Left lobe of liver (tissue), 2 donors: Measurements from ENCODE around the gene C11orf68. TPM values are rescaled to one million over a fixed set of nuclear protein-coding genes. Genes with fewer than 3 reads are reported as not detected.
A peak's percentile ranks its signal among the peaks of the same experiment; 100 is the strongest.

ENCODE experiments used
- ATAC-seq: fragments of 200-7000 bp; cut with Tn5 transposase; one replicate; pipeline ENCODE4 v1.9.1; 2020; ENCODE audit warnings: mild to moderate bottlenecking, moderate library complexity
- DNase-seq: peaks from one replicate; pipeline ENCODE4 v3.0.0-alpha.2; 2020; ENCODE audit warnings: low spot score
- total RNA-seq: library from RNA; stranded (reverse); gene quantifications from one replicate; pipeline ENCODE4 v1.2.1, GENCODE V29; 2021
- donor health status: DM: no; HTN: no; CAD: no; lungs with moderate emphysema.
- donor health status: DM: no; HTN: yes; CAD: no.

Gene C11orf68
- total RNA-seq, 1 donor from 2014 or later: 13.6 TPM

- DNase-seq (no peak), ATAC-seq (no peak)
Observed at GRCh38 chr11:65916391-65916790, 2.5 kb downstream of the C11orf68 start.

GRCh38 chr11:65915821-65916251 is 3.0 kb downstream of the C11orf68 start:
- ATAC-seq (no peak), DNase-seq (no peak)

GRCh38 chr11:65915101-65915820 is 3.6 kb downstream of the C11orf68 start:
- ATAC-seq (no peak), DNase-seq (no peak)

GRCh38 chr11:65912845-65913244 is 6.0 kb downstream of the C11orf68 start:
- ATAC-seq (no peak), DNase-seq (no peak)

GRCh38 chr11:65911682-65912568 is 6.9 kb downstream of the C11orf68 start:
- peak; percentile 66 for ATAC-seq
- DNase-seq: no peak

- ATAC-seq (no peak), DNase-seq (no peak)
Observed at GRCh38 chr11:65907878-65908277, 11.0 kb downstream of the C11orf68 start.

- DNase-seq (no peak), ATAC-seq (no peak)
Observed at GRCh38 chr11:65906602-65907001, 12.3 kb downstream of the C11orf68 start.

GRCh38 chr11:65903715-65904114 is 15.1 kb downstream of the C11orf68 start:
- no peak for DNase-seq
- no peak for ATAC-seq

- ATAC-seq: no peak
- no peak for DNase-seq
Observed at GRCh38 chr11:65903068-65903481, 15.8 kb downstream of the C11orf68 start.

- ATAC-seq: no peak
- no peak for DNase-seq
Observed at GRCh38 chr11:65900899-65901180, 18.0 kb downstream of the C11orf68 start.

- DNase-seq: peak; percentile 79
- ATAC-seq: peak; percentile 89
Observed at GRCh38 chr11:65900125-65900898, 18.6 kb downstream of the C11orf68 start, which contains the start of gene FOSL1. FOSL1 (minus strand) TSS chr11:65900388; CDS start chr11:65900339, 49 bp downstream.

- no peak for DNase-seq
- ATAC-seq: peak; percentile 28
Observed at GRCh38 chr11:65899356-65900124, 19.3 kb downstream of the C11orf68 start.

GRCh38 chr11:65898656-65899355 is 20.1 kb downstream of the C11orf68 start:
- DNase-seq (no peak), ATAC-seq (no peak)

GRCh38 chr11:65897020-65897471 is 21.8 kb downstream of the C11orf68 start:
- ATAC-seq: no peak
- no peak for DNase-seq

GRCh38 chr11:65896034-65896999 is 22.5 kb downstream of the C11orf68 start:
- DNase-seq: no peak
- no peak for ATAC-seq

- DNase-seq: no peak
- ATAC-seq: no peak
Observed at GRCh38 chr11:65895482-65895981, 23.3 kb downstream of the C11orf68 start.

- DNase-seq: no peak
- ATAC-seq: no peak
Observed at GRCh38 chr11:65894034-65894591, 24.7 kb downstream of the C11orf68 start.

GRCh38 chr11:65892661-65893317 is 26.1 kb downstream of the C11orf68 start:
- no peak for ATAC-seq
- DNase-seq: no peak
